ENCODE data around the gene SLC6A2. TPM values are rescaled to one million over a fixed set of nuclear protein-coding genes. Genes with fewer than 3 reads are reported as not detected.
A peak's percentile ranks its signal among the peaks of the same experiment; 100 is the strongest.

The SLC6A2 gene
- total RNA-seq, 1 donor from 2014 or later, result 9.6 TPM

DNA sequence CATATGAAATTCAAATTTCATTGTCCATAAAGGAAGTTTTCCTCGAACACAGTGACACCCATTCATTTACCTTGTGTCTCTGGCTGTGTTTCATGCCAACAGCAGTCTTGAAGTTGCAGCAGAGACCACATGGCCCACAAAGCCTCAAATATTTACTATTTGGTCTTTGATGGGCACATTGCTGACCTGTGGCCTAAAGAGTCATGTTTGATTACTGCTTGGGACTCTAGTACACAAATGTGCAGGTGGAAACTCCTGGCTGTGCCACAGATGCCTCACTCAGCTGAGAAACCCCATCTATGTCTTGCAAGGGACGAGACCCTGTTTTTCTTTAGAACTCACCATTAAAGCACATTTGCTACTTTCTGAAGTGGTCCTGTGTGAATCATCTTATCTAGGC lies 76.7 kb downstream of the SLC6A2 start:
- H3K36me3 ChIP-seq, result no peaks in the 10 kb centered on the region
- TF ChIP-seq CTCF (IDR thresholded peaks at IDR 0.05) (no peak), POLR2A (IDR thresholded peaks at IDR 0.05) (no peak), POLR2AphosphoS5 (IDR thresholded peaks at IDR 0.05; ENCODE audit: insufficient read depth in 1 of 2, low read depth in 1 of 2) (no peak)
- H3K27ac ChIP-seq, result no peak overlapping the region
- peaks cover 11% of the 10 kb centered on the region for H3K4me1 ChIP-seq
- no peaks in the 10 kb centered on the region for H3K27me3 ChIP-seq
- H3K4me3 ChIP-seq, result no peak overlapping the region
- H3K9me3 ChIP-seq, result no peaks in the 10 kb centered on the region
- intact Hi-C loops (cut with DNase I), result no loop called here
- peak in 1 of 2 donors; percentile 56 for DNase-seq (ENCODE audit: extremely low spot score in 2 of 2)

DNA sequence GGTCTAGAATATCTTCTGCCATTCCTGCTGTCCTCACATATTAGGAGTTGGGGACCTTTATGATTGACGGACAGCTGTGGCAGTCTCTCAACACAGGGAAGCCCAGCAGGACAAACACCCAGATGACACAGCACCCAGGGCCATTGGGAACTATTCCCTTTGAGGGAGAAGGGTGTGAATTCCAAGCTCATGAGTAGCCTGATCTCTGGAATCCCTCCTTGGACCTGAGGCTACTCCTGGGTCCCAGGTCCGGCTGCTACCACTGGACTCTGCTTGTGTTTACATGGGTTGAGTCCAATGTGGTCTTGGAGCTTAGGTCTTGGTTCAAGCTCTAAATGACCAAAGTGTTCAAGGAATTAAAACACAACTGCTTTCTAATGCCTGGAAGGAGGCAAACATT lies 78.9 kb downstream of the SLC6A2 start:
- Histone ChIP-seq H3K4me3 (no peak overlapping the region), H3K27me3 (no peaks in the 10 kb centered on the region), H3K4me1 (peaks cover 11% of the 10 kb centered on the region), H3K27ac (no peak overlapping the region), H3K36me3 (no peaks in the 10 kb centered on the region), H3K9me3 (no peaks in the 10 kb centered on the region)
- intact Hi-C loops (cut with DNase I), result no loop called here
- no peak for DNase-seq (ENCODE audit: extremely low spot score in 2 of 2)
- TF ChIP-seq POLR2AphosphoS5 (IDR thresholded peaks at IDR 0.05; ENCODE audit: insufficient read depth in 1 of 2, low read depth in 1 of 2) (no peak), CTCF (IDR thresholded peaks at IDR 0.05) (no peak), POLR2A (IDR thresholded peaks at IDR 0.05) (no peak)

DNA sequence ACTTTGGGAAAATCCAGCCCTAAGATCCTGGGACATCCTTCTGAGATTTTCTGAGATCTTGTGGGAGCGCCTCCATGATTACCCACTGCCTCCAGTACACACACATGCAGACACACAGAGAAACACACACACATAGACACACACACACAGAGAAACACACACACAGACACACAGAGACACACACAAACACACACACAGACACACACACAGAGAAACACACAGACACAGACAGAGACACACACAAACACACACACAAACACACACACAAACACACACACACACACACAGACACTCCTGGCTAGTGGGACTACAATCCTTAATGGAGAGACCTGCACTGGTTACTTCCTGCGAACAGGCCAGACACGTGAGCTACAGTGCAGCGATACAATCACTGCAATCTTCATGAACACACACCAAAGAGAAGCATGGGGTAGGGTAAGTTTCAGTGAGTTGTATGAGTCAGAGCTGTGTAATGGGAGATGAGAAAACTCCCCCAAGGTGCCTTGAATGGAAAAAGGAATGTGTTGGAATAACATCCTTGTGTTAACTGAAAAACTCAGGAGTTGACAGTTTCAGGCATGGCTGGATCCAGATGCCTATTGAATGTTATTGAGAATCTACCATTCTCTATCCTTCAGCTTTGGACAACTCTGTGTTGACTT lies 79.5 kb downstream of the SLC6A2 start:
- TF ChIP-seq POLR2AphosphoS5 (IDR thresholded peaks at IDR 0.05; ENCODE audit: insufficient read depth in 1 of 2, low read depth in 1 of 2) (no peak), POLR2A (IDR thresholded peaks at IDR 0.05) (no peak), CTCF (IDR thresholded peaks at IDR 0.05) (no peak)
- peak in 1 of 2 donors; percentile 37 for DNase-seq (ENCODE audit: extremely low spot score in 2 of 2)
- Histone ChIP-seq H3K4me1 (peaks cover 11% of the 10 kb centered on the region), H3K27ac (no peak overlapping the region), H3K9me3 (no peaks in the 10 kb centered on the region), H3K36me3 (no peaks in the 10 kb centered on the region), H3K27me3 (no peaks in the 10 kb centered on the region), H3K4me3 (no peak overlapping the region)
- intact Hi-C loops (cut with DNase I), result no loop called here

GRCh38 chr16:55736671-55737070 lies 80.9 kb downstream of the SLC6A2 start:
- TF ChIP-seq POLR2AphosphoS5 (IDR thresholded peaks at IDR 0.05; ENCODE audit: insufficient read depth in 1 of 2, low read depth in 1 of 2) (no peak), CTCF (IDR thresholded peaks at IDR 0.05) (no peak), POLR2A (IDR thresholded peaks at IDR 0.05) (no peak)
- H3K9me3 ChIP-seq, result no peaks in the 10 kb centered on the region
- no peaks in the 10 kb centered on the region for H3K36me3 ChIP-seq
- H3K27ac ChIP-seq, result no peak overlapping the region
- peak in 1 of 2 donors; percentile 44 for DNase-seq (ENCODE audit: extremely low spot score in 2 of 2)
- peaks cover 11% of the 10 kb centered on the region for H3K4me1 ChIP-seq
- H3K4me3 ChIP-seq, result no peak overlapping the region
- no peaks in the 10 kb centered on the region for H3K27me3 ChIP-seq
- intact Hi-C loops (cut with DNase I), result no loop called here

GRCh38 chr16:55737318-55737717 lies 81.5 kb downstream of the SLC6A2 start:
- H3K27me3 ChIP-seq, result no peaks in the 10 kb centered on the region
- peaks cover 11% of the 10 kb centered on the region for H3K4me1 ChIP-seq
- H3K27ac ChIP-seq, result no peak overlapping the region
- DNase-seq (ENCODE audit: extremely low spot score in 2 of 2), result peak in 1 of 2 donors; percentile 47
- intact Hi-C loops (cut with DNase I), result no loop called here
- H3K36me3 ChIP-seq, result no peaks in the 10 kb centered on the region
- TF ChIP-seq CTCF (IDR thresholded peaks at IDR 0.05) (no peak), POLR2AphosphoS5 (IDR thresholded peaks at IDR 0.05; ENCODE audit: insufficient read depth in 1 of 2, low read depth in 1 of 2) (no peak), POLR2A (IDR thresholded peaks at IDR 0.05) (no peak)
- H3K4me3 ChIP-seq, result no peak overlapping the region
- no peaks in the 10 kb centered on the region for H3K9me3 ChIP-seq

All from vagina (tissue), 2 donors.